GM23248 (cell line): ENCODE measurements around the gene SLC9A5.

Experiments used
- EZH2 ChIP-seq: fragments of 200-600 bp; sonication (generic); IDR thresholded peaks from 2 replicates; pipeline ENCODE4 v1.6.1; 2018; ENCODE audit warnings: antibody characterized with exemption, mild to moderate bottlenecking; ENCODE audit not compliant: insufficient read depth, poor library complexity, severe bottlenecking
- EZH2phosphoT487 ChIP-seq: fragments of 200-600 bp; sonication (generic); IDR thresholded peaks from 2 replicates; pipeline ENCODE4 v1.6.1; 2018; ENCODE audit warnings: antibody characterized with exemption, moderate library complexity, mild to moderate bottlenecking, low read depth; ENCODE audit not compliant: insufficient read depth

GRCh38 chr16:67317853-67318252, 69.1 kb downstream of the SLC9A5 start:
- TF ChIP-seq EZH2 (no peak), EZH2phosphoT487 (no peak)
